Measurements from ENCODE around the gene SLC5A10.

DNA sequence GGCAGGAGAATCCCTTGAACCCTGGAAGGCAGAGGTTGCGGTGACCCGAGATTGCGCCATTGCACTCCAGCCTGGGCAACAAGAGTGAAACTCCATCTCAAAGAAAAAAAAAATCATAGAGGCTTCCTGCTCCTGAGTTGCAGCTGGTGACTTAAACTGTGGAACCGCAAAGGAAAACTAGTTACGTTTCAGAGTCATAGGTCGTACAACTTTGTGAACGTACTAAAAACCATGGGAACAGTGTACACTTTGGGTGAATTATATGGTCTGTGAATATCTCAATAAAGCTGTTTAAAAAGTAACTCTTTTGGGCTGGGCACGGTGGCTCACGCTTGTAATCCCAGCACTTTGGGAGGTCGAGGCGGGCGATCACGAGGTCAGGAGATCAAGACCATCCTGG lies 23.6 kb downstream of the SLC5A10 start:
- TF ChIP-seq, protein P1, sequence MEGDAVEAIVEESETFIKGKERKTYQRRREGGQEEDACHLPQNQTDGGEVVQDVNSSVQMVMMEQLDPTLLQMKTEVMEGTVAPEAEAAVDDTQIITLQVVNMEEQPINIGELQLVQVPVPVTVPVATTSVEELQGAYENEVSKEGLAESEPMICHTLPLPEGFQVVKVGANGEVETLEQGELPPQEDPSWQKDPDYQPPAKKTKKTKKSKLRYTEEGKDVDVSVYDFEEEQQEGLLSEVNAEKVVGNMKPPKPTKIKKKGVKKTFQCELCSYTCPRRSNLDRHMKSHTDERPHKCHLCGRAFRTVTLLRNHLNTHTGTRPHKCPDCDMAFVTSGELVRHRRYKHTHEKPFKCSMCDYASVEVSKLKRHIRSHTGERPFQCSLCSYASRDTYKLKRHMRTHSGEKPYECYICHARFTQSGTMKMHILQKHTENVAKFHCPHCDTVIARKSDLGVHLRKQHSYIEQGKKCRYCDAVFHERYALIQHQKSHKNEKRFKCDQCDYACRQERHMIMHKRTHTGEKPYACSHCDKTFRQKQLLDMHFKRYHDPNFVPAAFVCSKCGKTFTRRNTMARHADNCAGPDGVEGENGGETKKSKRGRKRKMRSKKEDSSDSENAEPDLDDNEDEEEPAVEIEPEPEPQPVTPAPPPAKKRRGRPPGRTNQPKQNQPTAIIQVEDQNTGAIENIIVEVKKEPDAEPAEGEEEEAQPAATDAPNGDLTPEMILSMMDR (IDR thresholded peaks at IDR 0.05): no peak
- TF ChIP-seq POLR2A (IDR thresholded peaks at IDR 0.05): no peak

All from Peyer's patch (tissue), 4 donors.